Anterior cingulate cortex (tissue), 58 donors: ENCODE data around the gene DEFB131B.
"Not testable (repeated sequence)": the region's sequence is repeated elsewhere in the genome, so short reads cannot be mapped to it uniquely, and the experiment has no call there.

Source experiments
- DNase-seq, 58 donors: peaks; one replicate each; lab custom pipeline; 2025; lab: John Stamatoyannopoulos, UW

Gene DEFB131B

GRCh38 chr11:71910775-71911174 lies 32.5 kb downstream of the DEFB131B start:
- not testable (repeated sequence) for DNase-seq

- DNase-seq, result not testable (repeated sequence)
Observed at GRCh38 chr11:71911321-71911985, 33.2 kb downstream of the DEFB131B start.

- not testable (repeated sequence) for DNase-seq
Observed at GRCh38 chr11:71911986-71912340, 33.7 kb downstream of the DEFB131B start.

- no peak for DNase-seq
Observed at GRCh38 chr11:71913756-71914526, 35.7 kb downstream of the DEFB131B start.

GRCh38 chr11:71914617-71915189 lies 36.5 kb downstream of the DEFB131B start:
- no peak for DNase-seq

GRCh38 chr11:71917646-71918140 lies 39.4 kb downstream of the DEFB131B start:
- DNase-seq, result no peak

GRCh38 chr11:71927820-71928736 lies 49.8 kb downstream of the DEFB131B start, which contains the start of gene XNDC1N:
XNDC1N (minus strand) TSS chr11:71928594; CDS start chr11:71923353, 5,241 bp downstream.
- peak in 56 of 58 donors; percentile 32 to 99 (median 87) for DNase-seq

GRCh38 chr11:71928737-71929443 lies 50.6 kb downstream of the DEFB131B start, which contains the start of gene RNF121:
RNF121 (plus strand) TSS chr11:71929046; CDS start chr11:71929062, 16 bp downstream.
- DNase-seq, result peak; percentile 79 to 99 (median 95)

- no peak for DNase-seq
Observed at GRCh38 chr11:71929491-71929890, 51.2 kb downstream of the DEFB131B start.

GRCh38 chr11:71930556-71931244 lies 52.4 kb downstream of the DEFB131B start:
- DNase-seq, result no peak

GRCh38 chr11:71931245-71931602 lies 53.0 kb downstream of the DEFB131B start:
- DNase-seq, result no peak

- no peak for DNase-seq
Observed at GRCh38 chr11:71933141-71933933, 55.1 kb downstream of the DEFB131B start.
